ENCODE results near the gene GAS2L2.

DNA sequence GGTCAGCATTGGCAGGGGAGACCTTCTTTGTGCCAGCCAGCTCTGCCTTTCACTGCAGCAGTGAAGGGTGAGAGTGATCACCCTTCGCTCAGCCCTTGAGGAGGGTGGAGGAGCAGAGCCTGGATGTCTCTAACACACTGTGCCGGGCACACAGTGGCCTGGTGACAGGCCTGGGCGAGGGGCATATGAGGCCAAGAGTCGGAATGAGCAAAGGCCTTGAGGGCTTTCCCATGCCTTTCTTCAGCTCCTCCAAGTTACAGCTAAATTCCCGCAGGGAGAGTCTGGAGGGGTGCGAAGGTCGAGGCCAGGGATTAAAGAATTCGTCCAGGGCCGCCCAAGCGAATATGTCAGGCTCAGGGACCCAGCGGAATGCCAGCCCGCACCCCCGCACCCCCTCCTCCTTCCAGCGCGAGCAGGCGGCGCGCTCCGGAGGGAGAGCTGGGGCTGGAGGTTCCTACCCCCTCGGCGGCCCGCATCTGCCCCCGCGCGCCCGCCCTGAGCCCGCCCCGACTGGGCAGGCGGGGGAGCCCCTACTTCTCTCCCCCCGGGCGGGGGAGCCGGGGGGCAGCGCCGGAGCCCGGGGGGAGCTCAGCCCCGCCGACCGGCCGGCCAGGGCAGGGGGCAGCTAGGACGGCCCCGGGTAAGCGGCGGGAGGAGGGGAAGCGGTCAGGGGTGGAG, 21.7 kb downstream of the GAS2L2 start, which contains the start of gene RASL10B:
- TF ChIP-seq, protein P1, sequence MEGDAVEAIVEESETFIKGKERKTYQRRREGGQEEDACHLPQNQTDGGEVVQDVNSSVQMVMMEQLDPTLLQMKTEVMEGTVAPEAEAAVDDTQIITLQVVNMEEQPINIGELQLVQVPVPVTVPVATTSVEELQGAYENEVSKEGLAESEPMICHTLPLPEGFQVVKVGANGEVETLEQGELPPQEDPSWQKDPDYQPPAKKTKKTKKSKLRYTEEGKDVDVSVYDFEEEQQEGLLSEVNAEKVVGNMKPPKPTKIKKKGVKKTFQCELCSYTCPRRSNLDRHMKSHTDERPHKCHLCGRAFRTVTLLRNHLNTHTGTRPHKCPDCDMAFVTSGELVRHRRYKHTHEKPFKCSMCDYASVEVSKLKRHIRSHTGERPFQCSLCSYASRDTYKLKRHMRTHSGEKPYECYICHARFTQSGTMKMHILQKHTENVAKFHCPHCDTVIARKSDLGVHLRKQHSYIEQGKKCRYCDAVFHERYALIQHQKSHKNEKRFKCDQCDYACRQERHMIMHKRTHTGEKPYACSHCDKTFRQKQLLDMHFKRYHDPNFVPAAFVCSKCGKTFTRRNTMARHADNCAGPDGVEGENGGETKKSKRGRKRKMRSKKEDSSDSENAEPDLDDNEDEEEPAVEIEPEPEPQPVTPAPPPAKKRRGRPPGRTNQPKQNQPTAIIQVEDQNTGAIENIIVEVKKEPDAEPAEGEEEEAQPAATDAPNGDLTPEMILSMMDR (IDR thresholded peaks at IDR 0.05; ENCODE audit: low read depth, low read length), result no peak
- TF ChIP-seq EZH2phosphoT487 (IDR thresholded peaks at IDR 0.05; ENCODE audit: low read depth), result no peak
